Measurements from ENCODE around the gene BCO1.

DNA sequence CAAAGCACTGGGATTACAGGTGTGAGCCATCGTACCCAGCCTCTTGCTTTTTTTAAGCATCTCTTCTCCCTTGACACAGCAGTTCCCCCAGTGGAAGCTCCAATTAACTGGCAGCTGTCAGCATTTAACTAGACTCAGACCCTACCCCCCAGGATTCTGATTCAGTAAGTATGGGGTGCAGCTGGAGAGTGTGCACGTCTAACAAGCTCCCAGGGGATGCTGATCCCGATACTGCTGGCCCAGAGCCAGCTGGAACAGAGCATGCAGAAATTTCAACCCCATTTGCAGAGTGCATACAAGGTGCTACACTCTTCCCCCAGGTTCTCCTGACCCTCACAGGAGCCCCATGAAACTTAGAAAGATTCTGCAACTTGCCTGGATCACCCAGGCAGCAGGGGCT, 27.7 kb upstream of the BCO1 start:
- TF ChIP-seq TCF7L2 (IDR thresholded peaks at IDR 0.05; ENCODE audit: borderline replicate concordance, low read depth, low read length), result no peak
- no peak for TF ChIP-seq ZEB2 (tag by site-specific recombination; IDR thresholded peaks at IDR 0.05)
- TF ChIP-seq KLF1 (tag by site-specific recombination; IDR thresholded peaks at IDR 0.05), result no peak
- TF ChIP-seq CTCF (tag by site-specific recombination; IDR thresholded peaks at IDR 0.05), result no peak
- no peak for TF ChIP-seq ZNF830 (tag by site-specific recombination; IDR thresholded peaks at IDR 0.05; ENCODE audit: low read depth)

Data from HEK293 (cell line).